K562 (cell line): Measurements from ENCODE around the gene IQUB. TPM values are rescaled to one million over a fixed set of nuclear protein-coding genes. Genes with fewer than 3 reads are reported as not detected.

ENCODE experiments used
- CHD7 ChIP-seq: fragments of 200-600 bp; sonication (generic); IDR thresholded peaks from one replicate; pipeline ENCODE4 v1.6.1; 2012; ENCODE audit warnings: mild to moderate bottlenecking, low read depth, low read length, inconsistent platforms
- REST ChIP-seq, 2 experiments: fragments of 450-650 bp; formaldehyde crosslinking in 1 of 2; IDR thresholded peaks; 2 replicates each; pipeline versions ENCODE4 v1.4.0 to v1.6.1; 2014 to 2020; ENCODE audit warnings: mild to moderate bottlenecking in 2 of 2, borderline replicate concordance in 1 of 2, low read depth in 1 of 2
- ZKSCAN8 ChIP-seq: fragments of 200-800 bp; sonication (Bioruptor generic); IDR thresholded peaks from 2 replicates; pipeline ENCODE4 v1.6.1; 2016; ENCODE audit warnings: missing genetic modification characterization, missing compliant biosample characterization
- polyA plus RNA-seq, 8 experiments: library from polyadenylated mRNA; depleted of rRNA in 4 of 8; stranded (reverse) in 5 of 8; unstranded in 3 of 8; fragments of >200 nt; fragmentation: Nextera tagmentation in 2 of 8; fragmentation: Illumina TruSeq in 1 of 8; extraction: Ambion mirVana in 2 of 8; extraction: Trizol in 1 of 8; gene quantifications; 2 replicates each; pipeline versions ENCODE4 v1.2.1 to v1.2.3, GENCODE V29; 2011 to 2014; ENCODE audit warnings: inconsistent platforms in 1 of 8, missing spikeins in 1 of 8
- total RNA-seq, 7 experiments: library from RNA; depleted of rRNA in 6 of 7; stranded (reverse); fragments of >200 nt in 6 of 7; fragmentation: Illumina TruSeq in 2 of 7; extraction: Trizol in 2 of 7; gene quantifications; 2 replicates each; pipeline versions ENCODE4 v1.2.1 to v1.2.3, GENCODE V29; 2011 to 2021; ENCODE audit warnings: low replicate concordance in 1 of 7

IQUB gene
- total and polyA plus RNA-seq, 9 of the 15 experiments (the other 6 are each of a cell fraction or from before 2014, with no cell fraction given) = 0.62 to 2.6 (median 1.4) TPM

GRCh38 chr7:123498601-123499000, 35.8 kb downstream of the IQUB start (continued):
- no peak for TF ChIP-seq CHD7
- TF ChIP-seq ZKSCAN8 = no peak
- no peak for TF ChIP-seq REST (IDR thresholded peaks at IDR 0.05; ENCODE audit: borderline replicate concordance)
- no peak for TF ChIP-seq REST (CRISPR knock-in tag; IDR thresholded peaks at IDR 0.05; ENCODE audit: low read depth)
